OCI-LY1 (cell line): Measurements from ENCODE around the gene ELAVL4.

Source experiments
- EZH2 ChIP-seq: fragments of 200-600 bp; sonication (generic), shearing (Covaris generic); IDR thresholded peaks from 2 replicates; pipeline ENCODE4 v1.8.0; 2017; ENCODE audit warnings: borderline replicate concordance, mixed run types, mild to moderate bottlenecking, antibody characterized with exemption, low read length, moderate library complexity, mixed read lengths
- TF ChIP-seq, protein P1 (sequence below): fragments of 200-600 bp; sonication (generic), shearing (Covaris generic); IDR thresholded peaks from 2 replicates; pipeline ENCODE4 v1.5.1; 2017; ENCODE audit warnings: mild to moderate bottlenecking, antibody characterized with exemption, low read length, moderate library complexity, mixed read lengths

- TF ChIP-seq, protein P1, sequence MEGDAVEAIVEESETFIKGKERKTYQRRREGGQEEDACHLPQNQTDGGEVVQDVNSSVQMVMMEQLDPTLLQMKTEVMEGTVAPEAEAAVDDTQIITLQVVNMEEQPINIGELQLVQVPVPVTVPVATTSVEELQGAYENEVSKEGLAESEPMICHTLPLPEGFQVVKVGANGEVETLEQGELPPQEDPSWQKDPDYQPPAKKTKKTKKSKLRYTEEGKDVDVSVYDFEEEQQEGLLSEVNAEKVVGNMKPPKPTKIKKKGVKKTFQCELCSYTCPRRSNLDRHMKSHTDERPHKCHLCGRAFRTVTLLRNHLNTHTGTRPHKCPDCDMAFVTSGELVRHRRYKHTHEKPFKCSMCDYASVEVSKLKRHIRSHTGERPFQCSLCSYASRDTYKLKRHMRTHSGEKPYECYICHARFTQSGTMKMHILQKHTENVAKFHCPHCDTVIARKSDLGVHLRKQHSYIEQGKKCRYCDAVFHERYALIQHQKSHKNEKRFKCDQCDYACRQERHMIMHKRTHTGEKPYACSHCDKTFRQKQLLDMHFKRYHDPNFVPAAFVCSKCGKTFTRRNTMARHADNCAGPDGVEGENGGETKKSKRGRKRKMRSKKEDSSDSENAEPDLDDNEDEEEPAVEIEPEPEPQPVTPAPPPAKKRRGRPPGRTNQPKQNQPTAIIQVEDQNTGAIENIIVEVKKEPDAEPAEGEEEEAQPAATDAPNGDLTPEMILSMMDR = no peak
- no peak for TF ChIP-seq EZH2
Measured at GRCh38 chr1:50112193-50112592, 3.5 kb downstream of the ELAVL4 start.
